Esophagus muscularis mucosa (tissue), 4 donors: ENCODE measurements around the gene RETNLB.

Experiments used
- EP300 ChIP-seq: sonication (generic); formaldehyde crosslinking; IDR thresholded peaks from one replicate; pipeline ENCODE4 v1.6.1; 2017; ENCODE audit warnings: antibody characterized with exemption
- POLR2AphosphoS5 ChIP-seq, 2 donors: sonication (generic); formaldehyde crosslinking; IDR thresholded peaks; one replicate each; pipeline ENCODE4 v1.6.1; 2017; ENCODE audit warnings: antibody characterized with exemption in 2 of 2
- TF ChIP-seq, protein P1 (sequence below), 3 experiments: fragments of 200-600 bp in 2 of 3; fragments of 450-650 bp in 1 of 3; sonication (generic) in 2 of 3; IDR thresholded peaks; one replicate each; pipeline ENCODE4 v1.5.1; 2017 to 2019; ENCODE audit warnings: antibody characterized with exemption in 3 of 3, mild to moderate bottlenecking in 2 of 3, moderate library complexity in 1 of 3

DNA sequence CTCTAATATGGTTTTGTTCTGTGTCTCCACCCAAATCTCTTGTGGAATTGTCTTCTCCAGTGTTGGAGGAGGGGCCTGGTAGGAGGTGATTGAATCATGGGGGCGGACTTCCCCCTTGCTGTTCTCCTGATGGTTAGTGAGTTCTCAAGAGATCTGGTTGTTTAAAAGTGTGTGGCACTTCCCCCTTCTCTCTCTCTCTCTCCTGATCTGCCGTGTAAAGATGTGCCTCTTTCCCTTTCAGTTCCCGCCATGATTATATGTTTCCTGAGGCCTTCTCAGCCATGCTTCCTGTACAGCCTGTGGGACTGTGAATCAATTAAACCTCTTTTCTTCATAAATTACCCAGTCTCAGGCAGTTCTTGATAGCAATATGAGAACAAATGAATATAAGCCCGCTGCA, 33.1 kb downstream of the RETNLB start:
- TF ChIP-seq POLR2AphosphoS5 (IDR thresholded peaks at IDR 0.05) (no peak), EP300 (no peak)
- TF ChIP-seq, protein P1, sequence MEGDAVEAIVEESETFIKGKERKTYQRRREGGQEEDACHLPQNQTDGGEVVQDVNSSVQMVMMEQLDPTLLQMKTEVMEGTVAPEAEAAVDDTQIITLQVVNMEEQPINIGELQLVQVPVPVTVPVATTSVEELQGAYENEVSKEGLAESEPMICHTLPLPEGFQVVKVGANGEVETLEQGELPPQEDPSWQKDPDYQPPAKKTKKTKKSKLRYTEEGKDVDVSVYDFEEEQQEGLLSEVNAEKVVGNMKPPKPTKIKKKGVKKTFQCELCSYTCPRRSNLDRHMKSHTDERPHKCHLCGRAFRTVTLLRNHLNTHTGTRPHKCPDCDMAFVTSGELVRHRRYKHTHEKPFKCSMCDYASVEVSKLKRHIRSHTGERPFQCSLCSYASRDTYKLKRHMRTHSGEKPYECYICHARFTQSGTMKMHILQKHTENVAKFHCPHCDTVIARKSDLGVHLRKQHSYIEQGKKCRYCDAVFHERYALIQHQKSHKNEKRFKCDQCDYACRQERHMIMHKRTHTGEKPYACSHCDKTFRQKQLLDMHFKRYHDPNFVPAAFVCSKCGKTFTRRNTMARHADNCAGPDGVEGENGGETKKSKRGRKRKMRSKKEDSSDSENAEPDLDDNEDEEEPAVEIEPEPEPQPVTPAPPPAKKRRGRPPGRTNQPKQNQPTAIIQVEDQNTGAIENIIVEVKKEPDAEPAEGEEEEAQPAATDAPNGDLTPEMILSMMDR (IDR thresholded peaks at IDR 0.05) = no peak
